Measurements from ENCODE around the gene EIF2B5. TPM values are rescaled to one million over a fixed set of nuclear protein-coding genes. Genes with fewer than 3 reads are reported as not detected.
"Not testable (repeated sequence)": the region's sequence is repeated elsewhere in the genome, so short reads cannot be mapped to it uniquely, and the experiment has no call there.

Gene EIF2B5
- total RNA-seq, 2 experiments from 2014 or later, result 41.1 to 56.7 TPM

DNA sequence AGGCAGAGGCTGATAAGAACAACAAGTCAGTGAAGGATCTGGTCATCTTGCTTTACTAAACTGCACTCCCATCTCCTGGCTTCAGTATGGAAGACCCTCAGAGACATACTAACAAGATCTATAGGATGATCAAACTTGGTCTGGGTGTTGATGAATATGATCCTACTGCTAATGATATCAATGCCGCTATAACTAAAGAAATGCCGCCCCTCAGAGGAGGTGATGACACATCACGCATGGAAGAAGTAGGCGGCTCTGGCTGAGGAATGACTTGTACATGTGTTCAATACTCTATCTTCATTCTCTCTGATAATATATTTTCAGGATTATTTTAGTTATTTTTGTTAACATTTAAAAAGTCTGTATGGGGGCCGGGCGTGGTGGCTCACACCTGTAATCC lies 17.5 kb upstream of the EIF2B5 start:
- no peaks in the 10 kb centered on the region for H3K36me3 ChIP-seq (ENCODE audit: insufficient read depth, low read length)
- H3K27ac ChIP-seq (ENCODE audit: low read depth, low read length, poor library complexity, severe bottlenecking), result no peak overlapping the region
- no peaks in the 10 kb centered on the region for H3K4me1 ChIP-seq (ENCODE audit: insufficient read depth, low read length, poor library complexity, severe bottlenecking)
- no peaks in the 10 kb centered on the region for H3K9me2 ChIP-seq (ENCODE audit: insufficient read depth, low read length)
- intact Hi-C loops (cut with micrococcal nuclease; ENCODE audit: unreplicated experiment), result no loop called here
- CTCF ChIA-PET (ENCODE audit: unreplicated experiment), result no interaction called here
- no peak overlapping the region for H2AFZ ChIP-seq (ENCODE audit: low read length)
- TF ChIP-seq, protein P1, sequence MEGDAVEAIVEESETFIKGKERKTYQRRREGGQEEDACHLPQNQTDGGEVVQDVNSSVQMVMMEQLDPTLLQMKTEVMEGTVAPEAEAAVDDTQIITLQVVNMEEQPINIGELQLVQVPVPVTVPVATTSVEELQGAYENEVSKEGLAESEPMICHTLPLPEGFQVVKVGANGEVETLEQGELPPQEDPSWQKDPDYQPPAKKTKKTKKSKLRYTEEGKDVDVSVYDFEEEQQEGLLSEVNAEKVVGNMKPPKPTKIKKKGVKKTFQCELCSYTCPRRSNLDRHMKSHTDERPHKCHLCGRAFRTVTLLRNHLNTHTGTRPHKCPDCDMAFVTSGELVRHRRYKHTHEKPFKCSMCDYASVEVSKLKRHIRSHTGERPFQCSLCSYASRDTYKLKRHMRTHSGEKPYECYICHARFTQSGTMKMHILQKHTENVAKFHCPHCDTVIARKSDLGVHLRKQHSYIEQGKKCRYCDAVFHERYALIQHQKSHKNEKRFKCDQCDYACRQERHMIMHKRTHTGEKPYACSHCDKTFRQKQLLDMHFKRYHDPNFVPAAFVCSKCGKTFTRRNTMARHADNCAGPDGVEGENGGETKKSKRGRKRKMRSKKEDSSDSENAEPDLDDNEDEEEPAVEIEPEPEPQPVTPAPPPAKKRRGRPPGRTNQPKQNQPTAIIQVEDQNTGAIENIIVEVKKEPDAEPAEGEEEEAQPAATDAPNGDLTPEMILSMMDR (conservative IDR thresholded peaks at IDR 0.05; ENCODE audit: low read length), result peak; percentile 55; the same call in 1 of the 2 replicates
- no peak for TF ChIP-seq EZH2phosphoT487 (IDR thresholded peaks at IDR 0.05; ENCODE audit: borderline replicate concordance, low read depth, low read length)
- DNase-seq (ENCODE audit: low spot score), result peak; percentile 22
- H3K4me3 ChIP-seq (ENCODE audit: low read depth, low read length, poor library complexity, severe bottlenecking), result no peak overlapping the region
- no TSS peak for BruUV-seq (replicated peaks)
- H3K79me2 ChIP-seq (ENCODE audit: insufficient read depth, low read depth, low read length), result no peaks in the 10 kb centered on the region
- POLR2A ChIA-PET, result interaction anchor here (0.7 kb wide), 1 partner anchor 39 kb away, joined by 3 read pairs; no protein-coding TSS in a partner anchor
- no peak overlapping the region for H3K4me2 ChIP-seq (ENCODE audit: low read length)
- no peaks in the 10 kb centered on the region for H3K9me3 ChIP-seq (ENCODE audit: low read length)
- no peaks in the 10 kb centered on the region for H4K20me1 ChIP-seq (ENCODE audit: insufficient read depth, low read length)

DNA sequence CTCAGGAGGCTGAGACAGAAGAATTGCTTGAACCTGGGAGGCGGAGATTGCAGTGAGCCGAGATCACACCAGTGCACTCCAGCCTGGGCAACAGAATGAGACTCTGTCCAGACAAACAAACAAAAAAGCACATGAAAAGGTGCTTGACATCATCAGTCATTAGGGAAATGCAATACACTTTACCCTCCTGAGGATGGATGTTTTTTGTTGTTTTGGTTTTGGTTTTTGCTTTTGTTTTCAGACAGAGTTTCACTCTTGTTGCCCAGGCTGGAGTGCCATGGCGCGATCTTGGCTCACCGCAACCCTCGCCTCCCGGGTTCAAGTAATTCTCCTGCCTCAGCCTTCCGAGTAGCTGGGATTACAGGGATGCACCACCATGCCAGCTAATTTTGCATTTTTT lies 14.1 kb upstream of the EIF2B5 start:
- H3K79me2 ChIP-seq (ENCODE audit: insufficient read depth, low read depth, low read length); POLR2A ChIA-PET; H3K4me2 ChIP-seq (ENCODE audit: low read length); BruUV-seq (replicated peaks); DNase-seq (ENCODE audit: low spot score); H3K9me3 ChIP-seq (ENCODE audit: low read length); H4K20me1 ChIP-seq (ENCODE audit: insufficient read depth, low read length); intact Hi-C loops (cut with micrococcal nuclease; ENCODE audit: unreplicated experiment); H2AFZ ChIP-seq (ENCODE audit: low read length); H3K36me3 ChIP-seq (ENCODE audit: insufficient read depth, low read length); H3K27ac ChIP-seq (ENCODE audit: low read depth, low read length, poor library complexity, severe bottlenecking); H3K4me3 ChIP-seq (ENCODE audit: low read depth, low read length, poor library complexity, severe bottlenecking); CTCF ChIA-PET (ENCODE audit: unreplicated experiment); H3K9me2 ChIP-seq (ENCODE audit: insufficient read depth, low read length); H3K4me1 ChIP-seq (ENCODE audit: insufficient read depth, low read length, poor library complexity, severe bottlenecking): not testable (repeated sequence)

DNA sequence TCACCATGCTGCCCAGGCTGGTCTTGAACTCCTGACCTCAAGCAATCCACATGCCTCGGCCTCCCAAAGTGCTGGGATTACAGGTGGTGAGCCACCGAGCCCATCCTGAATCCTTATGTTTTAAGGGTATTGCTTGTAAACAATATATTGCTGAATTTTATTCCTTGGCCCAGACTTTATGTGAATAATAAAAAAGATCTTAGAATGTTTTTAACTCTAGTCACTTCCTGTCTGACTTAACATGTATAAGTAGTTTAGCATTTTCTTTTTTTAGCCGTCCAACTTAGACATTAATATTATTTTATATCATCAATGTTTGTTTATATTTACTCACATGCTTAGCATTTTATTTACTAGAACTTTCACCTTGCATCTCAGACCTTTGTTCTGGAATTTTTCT lies 9.2 kb upstream of the EIF2B5 start:
- Histone ChIP-seq H4K20me1 (ENCODE audit: insufficient read depth, low read length) (no peaks in the 10 kb centered on the region), H3K4me3 (ENCODE audit: low read depth, low read length, poor library complexity, severe bottlenecking) (no peak overlapping the region), H3K9me2 (ENCODE audit: insufficient read depth, low read length) (no peaks in the 10 kb centered on the region), H3K4me1 (ENCODE audit: insufficient read depth, low read length, poor library complexity, severe bottlenecking) (no peaks in the 10 kb centered on the region), H3K27ac (ENCODE audit: low read depth, low read length, poor library complexity, severe bottlenecking) (no peak overlapping the region), H3K36me3 (ENCODE audit: insufficient read depth, low read length) (no peaks in the 10 kb centered on the region), H2AFZ (ENCODE audit: low read length) (no peak overlapping the region), H3K9me3 (ENCODE audit: low read length) (no peaks in the 10 kb centered on the region), H3K79me2 (ENCODE audit: insufficient read depth, low read depth, low read length) (no peaks in the 10 kb centered on the region), H3K4me2 (ENCODE audit: low read length) (no peak overlapping the region)
- DNase-seq (ENCODE audit: low spot score), result no peak
- intact Hi-C loops (cut with micrococcal nuclease; ENCODE audit: unreplicated experiment), result no loop called here
- ChIA-PET CTCF (ENCODE audit: unreplicated experiment) (no interaction called here), POLR2A (interaction anchor here (1.1 kb wide), 1 partner anchor 270 kb away, joined by 3 read pairs; no protein-coding TSS in a partner anchor)
- TF ChIP-seq, protein P1 (conservative IDR thresholded peaks at IDR 0.05; ENCODE audit: low read length), result no peak
- TF ChIP-seq EZH2phosphoT487 (IDR thresholded peaks at IDR 0.05; ENCODE audit: borderline replicate concordance, low read depth, low read length), result no peak
- BruUV-seq (replicated peaks), result no TSS peak

Measured in OCI-LY7 (cell line).